HepG2 (cell line): ENCODE data around the gene AARSD1. TPM values are rescaled to one million over a fixed set of nuclear protein-coding genes. Genes with fewer than 3 reads are reported as not detected.

Source experiments
- CHCHD3 ChIP-seq: sonication (generic); formaldehyde crosslinking; IDR thresholded peaks from 2 replicates; pipeline ENCODE4 v1.8.0; 2022; ENCODE audit warnings: mild to moderate bottlenecking, missing genetic modification reagents, moderate library complexity
- CREB3 ChIP-seq: sonication (generic); formaldehyde crosslinking; IDR thresholded peaks from 2 replicates; pipeline ENCODE4 v1.5.0; 2020; ENCODE audit warnings: missing genetic modification reagents
- FOSL2 ChIP-seq: sonication (generic); formaldehyde crosslinking; IDR thresholded peaks from 2 replicates; pipeline ENCODE4 v1.4.0; 2020; ENCODE audit warnings: missing genetic modification reagents
- FOXO1 ChIP-seq: sonication (generic); formaldehyde crosslinking; IDR thresholded peaks from 2 replicates; pipeline ENCODE4 v1.4.0; 2020; ENCODE audit warnings: missing genetic modification reagents
- HMGXB3 ChIP-seq: sonication (generic); formaldehyde crosslinking; IDR thresholded peaks from 2 replicates; pipeline ENCODE4 v1.4.0; 2020; ENCODE audit warnings: missing genetic modification reagents, borderline replicate concordance
- HOXA3 ChIP-seq: sonication (generic); formaldehyde crosslinking; IDR thresholded peaks from 2 replicates; pipeline ENCODE4 v1.5.0; 2020; ENCODE audit warnings: missing genetic modification reagents
- IRF1 ChIP-seq: sonication (generic); formaldehyde crosslinking; IDR thresholded peaks from 2 replicates; pipeline ENCODE4 v1.4.0; 2020; ENCODE audit warnings: low read depth, mild to moderate bottlenecking, missing genetic modification reagents
- KAT8 ChIP-seq: IDR thresholded peaks from 2 replicates; pipeline ENCODE4 v1.6.1; 2016; ENCODE audit warnings: missing genetic modification reagents, missing compliant biosample characterization
- PATZ1 ChIP-seq: sonication (generic); formaldehyde crosslinking; IDR thresholded peaks from 2 replicates; pipeline ENCODE4 v1.4.0; 2020; ENCODE audit warnings: missing genetic modification reagents
- PHF8 ChIP-seq: sonication (generic); formaldehyde crosslinking; IDR thresholded peaks from 2 replicates; pipeline ENCODE4 v1.5.0; 2020; ENCODE audit warnings: missing genetic modification reagents
- REPIN1 ChIP-seq: sonication (generic); formaldehyde crosslinking; IDR thresholded peaks from 2 replicates; pipeline ENCODE4 v1.8.0; 2022; ENCODE audit warnings: missing genetic modification reagents, low read depth, mild to moderate bottlenecking, borderline replicate concordance
- SAP130 ChIP-seq: IDR thresholded peaks from 2 replicates; pipeline ENCODE4 v1.6.1; 2016; ENCODE audit warnings: low read depth
- SNAPC4 ChIP-seq: sonication (generic); formaldehyde crosslinking; IDR thresholded peaks from 2 replicates; pipeline ENCODE4 v1.4.0; 2020; ENCODE audit warnings: mild to moderate bottlenecking, missing genetic modification reagents
- ZFP62 ChIP-seq: sonication (generic); formaldehyde crosslinking; IDR thresholded peaks from 2 replicates; pipeline ENCODE4 v1.4.0; 2020; ENCODE audit warnings: missing genetic modification reagents
- ZNF564 ChIP-seq: sonication (generic); formaldehyde crosslinking; IDR thresholded peaks from 2 replicates; pipeline ENCODE4 v1.8.1; 2023; ENCODE audit warnings: mild to moderate bottlenecking, missing genetic modification reagents
- polyA plus RNA-seq, 8 experiments: library from polyadenylated mRNA; depleted of rRNA in 3 of 8; stranded (reverse) in 7 of 8; unstranded in 1 of 8; fragments of >200 nt; fragmentation: Illumina TruSeq in 4 of 8; extraction: Trizol in 4 of 8; gene quantifications; 2 replicates each; pipeline versions ENCODE4 v1.2.1 to v1.2.3, GENCODE V29; 2011 to 2016; ENCODE audit warnings: low read depth in 4 of 8, missing spikeins in 1 of 8, mixed read lengths in 1 of 8; ENCODE audit not compliant: insufficient read depth in 1 of 8
- total RNA-seq, 5 experiments: library from RNA; depleted of rRNA; stranded (reverse); fragments of >200 nt; fragmentation: Illumina TruSeq; extraction: Trizol; gene quantifications; 2 replicates each; pipeline ENCODE4 v1.2.3, GENCODE V29; 2016; ENCODE audit warnings: low read depth in 1 of 5

AARSD1 gene
- total and polyA plus RNA-seq, 2 of the 13 experiments (the other 11 are each of a cell fraction or from before 2014, with no cell fraction given), result 24.7 to 29.3 TPM

GRCh38 chr17:43006639-43007551, 42.6 kb upstream of the AARSD1 start, which contains the start of gene IFI35 (continued):
- TF ChIP-seq SNAPC4 (peak; percentile 91), FOSL2 (peak; percentile 21; the same call in 1 of the 2 replicates), ZNF564 (CRISPR knock-in tag) (peak; percentile 63; the same call in 1 of the 2 replicates), CHCHD3 (CRISPR knock-in tag) (no peak), SAP130 (CRISPR knock-in tag) (peak; percentile 81), ZFP62 (CRISPR knock-in tag) (0 out of 2 replicates have a peak, but pooled peaks have one; percentile 62), PATZ1 (CRISPR knock-in tag) (peak; percentile 65), REPIN1 (CRISPR knock-in tag) (peak; percentile 22; the same call in 1 of the 2 replicates), IRF1 (CRISPR knock-in tag) (peak; percentile 99), FOXO1 (CRISPR knock-in tag) (peak; percentile 33; the same call in 1 of the 2 replicates), HMGXB3 (CRISPR knock-in tag) (peak; percentile 51; the same call in 1 of the 2 replicates), PHF8 (CRISPR knock-in tag) (peak; percentile 60), KAT8 (CRISPR knock-in tag) (peak; percentile 45), HOXA3 (CRISPR knock-in tag) (peak; percentile 57), CREB3 (CRISPR knock-in tag) (0 out of 2 replicates have a peak, but pooled peaks have one; percentile 24)
